Mesenteric fat pad (tissue), 1 donor: ENCODE data around the gene CR1L. TPM values are rescaled to one million over a fixed set of nuclear protein-coding genes. Genes with fewer than 3 reads are reported as not detected.
"Not testable (repeated sequence)": the region's sequence is repeated elsewhere in the genome, so short reads cannot be mapped to it uniquely, and the experiment has no call there.

ENCODE experiments used
- DNase-seq: peaks from one replicate; pipeline ENCODE4 v3.0.0-alpha.2; 2020; ENCODE audit warnings: low spot score
- long read RNA-seq: library from polyadenylated mRNA; unstranded; transcript quantifications from one replicate; pipeline ENCODE4 v2.0.0, GENCODE V29; 2020
- total RNA-seq: library from RNA; stranded (reverse); fragmentation: NEBNext Ultra II Directional; extraction: Animal tissue kit (Norgen Biotek cat#: 25700); gene quantifications from one replicate; pipeline ENCODE4 v1.2.1, GENCODE V29; 2021
- donor health status: DM: yes; HTN: yes; CAD: no.

Gene CR1L
- total RNA-seq: 0.71 TPM
- long read RNA-seq: 0 reads

- no peak for DNase-seq
Observed at GRCh38 chr1:207644852-207645634, at the start of gene CR1L. TSS of gene CR1L (plus strand) at chr1:207645133. CDS start at chr1:207645234, 101 bp downstream.

GRCh38 chr1:207603777-207604176 is 41.2 kb upstream of the CR1L start:
- DNase-seq: no peak

- no peak for DNase-seq
Observed at GRCh38 chr1:207605444-207606361, 39.2 kb upstream of the CR1L start.

GRCh38 chr1:207606362-207606755 is 38.6 kb upstream of the CR1L start:
- DNase-seq: no peak

GRCh38 chr1:207612762-207613161 is 32.2 kb upstream of the CR1L start:
- DNase-seq: no peak

- DNase-seq: no peak
Observed at GRCh38 chr1:207619871-207620542, 24.9 kb upstream of the CR1L start.

GRCh38 chr1:207620543-207620893 is 24.4 kb upstream of the CR1L start:
- no peak for DNase-seq

- DNase-seq: not testable (repeated sequence)
Observed at GRCh38 chr1:207625504-207626071, 19.3 kb upstream of the CR1L start.

- DNase-seq: no peak
Observed at GRCh38 chr1:207626972-207627337, 18.0 kb upstream of the CR1L start.

GRCh38 chr1:207627496-207627895 is 17.4 kb upstream of the CR1L start:
- no peak for DNase-seq

GRCh38 chr1:207628776-207629175 is 16.2 kb upstream of the CR1L start:
- no peak for DNase-seq

- DNase-seq: no peak
Observed at GRCh38 chr1:207631137-207631536, 13.8 kb upstream of the CR1L start.

GRCh38 chr1:207633226-207633625 is 11.7 kb upstream of the CR1L start:
- DNase-seq: no peak

- DNase-seq: not testable (repeated sequence)
Observed at GRCh38 chr1:207633699-207634289, 11.1 kb upstream of the CR1L start.

- not testable (repeated sequence) for DNase-seq
Observed at GRCh38 chr1:207634293-207634692, 10.6 kb upstream of the CR1L start.

GRCh38 chr1:207635569-207636186 is 9.3 kb upstream of the CR1L start:
- not testable (repeated sequence) for DNase-seq

- not testable (repeated sequence) for DNase-seq
Observed at GRCh38 chr1:207638487-207639145, 6.3 kb upstream of the CR1L start.

GRCh38 chr1:207639362-207639761 is 5.6 kb upstream of the CR1L start:
- DNase-seq: not testable (repeated sequence)

GRCh38 chr1:207644166-207644851 is 624 bp upstream of the CR1L start:
- no peak for DNase-seq
